Activated naive CD4-positive, alpha-beta T cell treated with Interleukin-2 at 50 U/mL for 16 hours (primary cell): ENCODE data around the gene BAG2.

Experiments
- DNase-seq: peaks from one replicate; pipeline ENCODE4 v3.0.0-alpha.2; 2020

BAG2 gene

DNA sequence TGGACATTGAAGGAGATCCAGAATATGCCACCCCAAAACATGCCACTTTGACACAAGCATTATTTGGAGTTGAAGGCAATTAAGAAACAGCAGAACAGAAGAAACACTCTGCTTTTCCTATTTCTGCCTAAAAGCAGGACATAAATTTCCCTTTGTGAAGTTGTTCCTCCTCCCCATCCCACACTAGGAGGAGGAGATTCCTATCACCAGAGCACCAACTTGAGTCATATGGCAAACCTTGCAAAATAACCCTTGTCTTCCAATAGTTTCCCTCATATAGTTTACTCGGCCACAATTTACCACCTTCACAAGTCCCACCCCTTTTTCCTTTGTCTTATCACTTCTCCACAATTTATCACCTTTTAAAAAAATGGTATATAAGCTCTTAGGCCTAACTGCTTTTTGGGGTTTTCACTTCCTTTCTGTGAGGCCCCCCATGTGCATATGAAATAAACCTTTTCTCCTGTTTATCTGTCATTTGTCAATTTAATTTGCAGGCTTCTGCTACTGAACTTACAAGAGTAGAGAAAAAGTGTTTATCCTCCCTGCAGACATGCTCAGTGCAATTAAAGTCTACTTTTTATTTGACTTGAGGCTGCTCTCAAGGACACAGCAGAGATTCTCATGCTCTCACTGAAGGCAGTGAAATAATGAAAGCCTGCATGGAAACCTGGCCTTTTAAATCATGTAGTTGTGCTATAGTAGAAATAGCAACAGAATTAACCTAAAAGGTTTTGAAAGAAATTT is 52.8 kb downstream of the BAG2 start:
- no peak for DNase-seq

DNA sequence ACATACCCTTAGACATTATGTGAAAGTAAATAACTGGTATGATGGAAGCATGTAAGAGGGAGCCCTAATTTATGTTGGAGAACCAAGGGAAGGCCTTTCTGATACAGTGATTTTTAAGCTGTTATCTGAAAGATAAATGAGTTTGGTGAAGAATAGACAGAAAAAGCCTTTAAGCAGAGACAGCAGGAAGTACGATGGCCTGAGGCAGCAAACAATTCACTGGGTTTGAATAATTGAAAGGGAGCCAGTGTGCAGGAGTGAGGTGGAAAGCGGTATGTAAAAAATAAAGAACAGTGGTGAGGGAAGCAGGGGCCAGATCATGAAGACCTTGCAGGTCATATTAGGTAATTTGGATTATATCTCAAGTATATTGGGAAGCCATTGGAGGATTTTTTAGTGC is 54.1 kb downstream of the BAG2 start:
- no peak for DNase-seq
